Measurements from ENCODE around the gene CX3CR1.
A peak's percentile ranks its signal among the peaks of the same experiment; 100 is the strongest.

CX3CR1 gene

GRCh38 chr3:39290255-39290654, 10.4 kb upstream of the CX3CR1 start:
- DNase-seq: no peak

GRCh38 chr3:39289107-39289506, 9.3 kb upstream of the CX3CR1 start:
- no peak for DNase-seq

GRCh38 chr3:39288300-39288808, 8.5 kb upstream of the CX3CR1 start:
- DNase-seq: peak; percentile 87

- DNase-seq: no peak
These were observed 7.7 kb upstream of the CX3CR1 start for GRCh38 chr3:39287216-39288164.

GRCh38 chr3:39286771-39287170, 6.9 kb upstream of the CX3CR1 start:
- no peak for DNase-seq

- DNase-seq: no peak
These were observed 5.5 kb upstream of the CX3CR1 start for GRCh38 chr3:39285332-39285731.

- DNase-seq: peak; percentile 59
These were observed 4.6 kb upstream of the CX3CR1 start for GRCh38 chr3:39284457-39284881.

GRCh38 chr3:39282057-39282456, 2.2 kb upstream of the CX3CR1 start:
- no peak for DNase-seq

GRCh38 chr3:39281533-39281932, 1.7 kb upstream of the CX3CR1 start:
- no peak for DNase-seq

GRCh38 chr3:39280571-39280970, 735 bp upstream of the CX3CR1 start:
- no peak for DNase-seq

GRCh38 chr3:39278616-39278935, 1.3 kb downstream of the CX3CR1 start:
- DNase-seq: no peak

GRCh38 chr3:39277893-39278615, 1.8 kb downstream of the CX3CR1 start:
- no peak for DNase-seq

GRCh38 chr3:39276746-39277145, 3.1 kb downstream of the CX3CR1 start:
- DNase-seq: no peak

- no peak for DNase-seq
These were observed 3.8 kb downstream of the CX3CR1 start for GRCh38 chr3:39275963-39276593.

GRCh38 chr3:39275052-39275451, 4.8 kb downstream of the CX3CR1 start:
- no peak for DNase-seq

- DNase-seq: no peak
These were observed 6.7 kb downstream of the CX3CR1 start for GRCh38 chr3:39273119-39273518.

- no peak for DNase-seq
These were observed 7.6 kb downstream of the CX3CR1 start for GRCh38 chr3:39272191-39272590.

GRCh38 chr3:39271363-39271914, 8.4 kb downstream of the CX3CR1 start:
- DNase-seq: no peak

GRCh38 chr3:39269528-39269927, 10.3 kb downstream of the CX3CR1 start:
- DNase-seq: no peak

- DNase-seq: no peak
These were observed 11.3 kb downstream of the CX3CR1 start for GRCh38 chr3:39268549-39268900.

GRCh38 chr3:39267631-39268548, 11.9 kb downstream of the CX3CR1 start:
- no peak for DNase-seq

GRCh38 chr3:39264053-39264452, 15.8 kb downstream of the CX3CR1 start:
- no peak for DNase-seq

Measured in GDM1 (cell line).